Mucosa of rectum (tissue), 2 donors: Measurements from ENCODE around the gene ATP6V0D1.
A peak's percentile ranks its signal among the peaks of the same experiment; 100 is the strongest.

Experiments
- H3K27ac ChIP-seq, 2 donors: one replicate each; pipeline ENCODE4 v1.7.0; 2013; ENCODE audit warnings: inconsistent platforms in 2 of 2, low read depth in 2 of 2, low read length in 2 of 2
- H3K27me3 ChIP-seq, 2 donors: one replicate each; pipeline ENCODE4 v1.7.0; 2013; ENCODE audit warnings: low read length in 2 of 2; ENCODE audit not compliant: control insufficient read depth in 2 of 2, insufficient read depth in 2 of 2
- H3K36me3 ChIP-seq, 2 donors: one replicate each; pipeline ENCODE4 v1.7.0; 2013; ENCODE audit warnings: low read length in 2 of 2; ENCODE audit not compliant: control insufficient read depth in 2 of 2, insufficient read depth in 2 of 2
- H3K4me1 ChIP-seq, 2 donors: one replicate each; pipeline ENCODE4 v1.7.0; 2013; ENCODE audit warnings: low read length in 2 of 2, mild to moderate bottlenecking in 1 of 2; ENCODE audit not compliant: control insufficient read depth in 2 of 2, insufficient read depth in 2 of 2
- H3K4me3 ChIP-seq, 2 donors: one replicate each; pipeline ENCODE4 v1.7.0; 2013; ENCODE audit warnings: low read length in 2 of 2
- H3K9ac ChIP-seq, 2 donors: one replicate each; pipeline ENCODE4 v1.7.0; 2013; ENCODE audit warnings: low read length in 2 of 2, low read depth in 1 of 2, mild to moderate bottlenecking in 1 of 2
- H3K9me3 ChIP-seq, 2 donors: one replicate each; pipeline ENCODE4 v1.7.0; 2013; ENCODE audit warnings: low read length in 2 of 2; ENCODE audit not compliant: control insufficient read depth in 2 of 2
- donor health status: healthy.
- donor health status: Normal muscosa, but diverticular disease.

ATP6V0D1 gene

DNA sequence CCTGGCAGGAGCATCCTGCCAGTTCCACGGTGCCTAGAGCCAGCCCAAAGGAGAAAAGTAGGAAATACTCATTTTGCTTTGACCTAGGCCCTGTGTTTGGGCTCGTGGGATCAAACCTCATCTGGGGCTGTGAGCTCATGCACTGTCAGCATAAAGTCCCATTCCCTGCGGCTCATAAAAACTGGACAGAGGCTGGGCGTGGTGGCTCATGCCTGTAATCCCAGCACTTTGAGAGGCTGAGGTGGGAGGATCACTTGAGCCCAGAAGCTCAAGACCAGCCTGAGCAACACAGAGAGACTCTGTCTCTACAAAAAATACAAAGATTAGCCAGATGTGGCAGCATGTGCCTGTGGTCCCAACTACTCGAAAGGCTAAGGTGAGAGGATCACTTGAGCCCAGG, 17.9 kb downstream of the ATP6V0D1 start:
- peak overlapping the region in 1 of 2 donors; percentile 48 for H3K4me3 ChIP-seq
- H3K27ac ChIP-seq: peak overlapping the region; percentile 97 to 100
- H3K36me3 ChIP-seq: peaks cover 0 to 6% of the 10 kb centered on the region in 2 donors
- H3K9me3 ChIP-seq: no peaks in the 10 kb centered on the region
- no peaks in the 10 kb centered on the region for H3K27me3 ChIP-seq
- H3K9ac ChIP-seq: peak overlapping the region; percentile 77 to 92
- peaks cover 72 to 73% of the 10 kb centered on the region in 2 donors for H3K4me1 ChIP-seq

DNA sequence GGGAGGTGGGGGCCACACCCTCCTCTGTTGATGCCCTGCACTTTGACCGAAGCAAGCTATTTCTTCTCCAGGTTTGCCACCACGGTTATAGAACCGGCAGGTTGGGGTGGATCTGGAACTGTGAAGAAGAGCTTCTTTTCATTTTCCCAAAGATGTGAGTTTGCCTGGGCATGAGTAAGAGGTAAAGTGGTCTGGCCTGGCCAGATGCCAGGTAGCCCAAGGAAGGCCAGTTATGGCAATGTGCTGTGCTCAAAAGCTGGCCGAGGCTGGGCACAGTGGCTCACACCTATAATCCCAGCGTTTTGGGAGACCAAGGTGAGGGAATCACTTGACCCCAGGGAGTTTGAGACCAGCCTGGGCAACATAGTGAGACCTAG, 18.7 kb downstream of the ATP6V0D1 start:
- Histone ChIP-seq H3K27ac (peak overlapping the region; percentile 97 to 100), H3K9ac (peak overlapping the region; percentile 77 to 92), H3K4me1 (peaks cover 79 to 80% of the 10 kb centered on the region in 2 donors), H3K9me3 (no peaks in the 10 kb centered on the region), H3K4me3 (peak overlapping the region; percentile 8 to 48), H3K36me3 (peaks cover 0 to 6% of the 10 kb centered on the region in 2 donors), H3K27me3 (no peaks in the 10 kb centered on the region)

DNA sequence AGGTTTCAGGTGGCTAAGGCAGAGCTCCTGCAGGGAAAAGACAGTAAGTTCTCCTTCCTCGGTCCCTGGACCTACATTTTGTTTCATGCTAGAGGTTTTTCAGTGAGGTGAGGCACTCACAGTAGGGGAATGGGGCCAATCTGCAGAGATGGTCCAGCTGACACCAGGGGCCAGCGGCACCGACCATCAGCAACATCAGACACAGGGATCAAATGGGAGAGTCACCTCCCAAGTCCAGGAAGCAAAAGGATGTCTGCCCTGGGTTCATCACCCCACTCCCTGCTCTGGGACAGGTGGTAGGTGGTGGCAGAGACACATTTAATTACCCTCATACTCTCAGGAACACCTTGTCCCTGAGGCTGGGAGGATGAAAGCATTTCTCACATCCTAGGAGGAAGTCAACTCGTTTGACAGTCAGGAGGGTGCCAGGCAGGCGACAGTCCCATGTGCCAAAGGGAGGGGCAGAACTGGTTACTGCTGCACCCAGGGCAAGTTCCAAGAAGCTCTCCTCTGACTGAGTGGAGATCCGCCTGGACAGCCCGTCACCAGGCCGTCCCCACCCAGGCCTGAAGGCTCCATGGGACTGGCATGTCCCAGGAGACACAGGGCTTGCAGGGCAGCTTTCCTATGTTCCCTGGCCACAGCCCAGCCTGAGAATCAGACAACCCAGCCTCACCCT, 19.2 kb downstream of the ATP6V0D1 start:
- Histone ChIP-seq H3K9me3 (no peaks in the 10 kb centered on the region), H3K9ac (peak overlapping the region; percentile 90 to 92), H3K27me3 (no peaks in the 10 kb centered on the region), H3K4me1 (peaks cover 84 to 86% of the 10 kb centered on the region in 2 donors), H3K4me3 (peak overlapping the region; percentile 19 to 55), H3K27ac (peak overlapping the region; percentile 98 to 100), H3K36me3 (peaks cover 0 to 6% of the 10 kb centered on the region in 2 donors)

DNA sequence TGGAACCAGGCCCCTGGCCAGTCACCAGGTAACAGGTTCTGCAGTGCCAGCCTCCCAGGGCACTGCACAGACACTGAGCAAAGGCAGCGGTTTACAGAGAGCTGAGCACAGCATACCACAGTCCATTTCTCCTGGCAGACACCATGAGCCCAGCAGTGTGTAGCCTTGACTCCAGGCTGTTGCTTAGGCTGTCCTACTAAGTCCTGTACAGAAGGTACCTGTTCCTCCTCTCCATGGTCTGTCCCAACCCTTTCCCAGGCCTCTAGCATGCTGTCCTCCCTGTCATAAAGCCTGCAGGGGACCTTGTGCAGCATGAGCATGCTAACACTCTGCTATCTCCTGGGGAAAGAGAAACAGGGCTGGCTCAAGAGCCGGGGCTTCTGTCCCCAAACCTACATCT, 20.0 kb downstream of the ATP6V0D1 start:
- Histone ChIP-seq H3K4me3 (peak overlapping the region; percentile 5 to 55), H3K9me3 (no peaks in the 10 kb centered on the region), H3K27me3 (no peaks in the 10 kb centered on the region), H3K27ac (peak overlapping the region; percentile 97 to 98), H3K4me1 (peaks cover 90 to 92% of the 10 kb centered on the region in 2 donors), H3K9ac (peak overlapping the region; percentile 90 to 92), H3K36me3 (peaks cover 0 to 6% of the 10 kb centered on the region in 2 donors)

DNA sequence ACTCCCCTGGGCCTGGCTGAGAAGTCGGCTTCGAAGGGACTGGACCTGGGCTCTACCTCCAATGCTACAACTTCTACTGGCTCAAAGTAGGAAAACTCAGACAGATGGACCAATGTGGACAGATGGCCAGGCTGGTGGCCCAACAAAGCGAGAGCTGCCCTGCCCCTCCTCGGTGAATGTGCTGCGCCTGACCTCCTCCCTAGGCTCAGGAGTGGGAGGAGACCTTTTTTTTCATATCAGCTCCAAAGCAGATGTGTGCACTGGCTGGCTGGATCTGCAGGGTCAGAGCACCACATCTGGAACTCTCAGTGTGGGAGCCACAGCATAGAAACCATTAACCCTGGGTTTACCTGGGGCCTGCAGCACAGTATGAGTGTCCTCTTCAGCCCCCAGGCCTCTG, 20.8 kb downstream of the ATP6V0D1 start:
- Histone ChIP-seq H3K36me3 (peaks cover 5 to 6% of the 10 kb centered on the region in 2 donors), H3K4me3 (peak overlapping the region in 1 of 2 donors; percentile 38), H3K27ac (peak overlapping the region; percentile 97 to 98), H3K4me1 (peaks cover 82 to 91% of the 10 kb centered on the region in 2 donors), H3K9ac (peak overlapping the region; percentile 90 to 92), H3K9me3 (no peaks in the 10 kb centered on the region), H3K27me3 (no peaks in the 10 kb centered on the region)

GRCh38 chr16:67459861-67460150, 21.2 kb downstream of the ATP6V0D1 start:
- H3K9me3 ChIP-seq: no peaks in the 10 kb centered on the region
- peaks cover 78 to 90% of the 10 kb centered on the region in 2 donors for H3K4me1 ChIP-seq
- H3K27me3 ChIP-seq: no peaks in the 10 kb centered on the region
- H3K9ac ChIP-seq: peak overlapping the region; percentile 90 to 92
- peak overlapping the region; percentile 4 to 38 for H3K4me3 ChIP-seq
- H3K36me3 ChIP-seq: peaks cover 6% of the 10 kb centered on the region in 2 donors
- H3K27ac ChIP-seq: peak overlapping the region; percentile 97 to 98

- peaks cover 6% of the 10 kb centered on the region in 2 donors for H3K36me3 ChIP-seq
- peak overlapping the region; percentile 72 to 75 for H3K4me3 ChIP-seq
- H3K9me3 ChIP-seq: no peaks in the 10 kb centered on the region
- H3K27me3 ChIP-seq: no peaks in the 10 kb centered on the region
- H3K27ac ChIP-seq: peak overlapping the region; percentile 97 to 98
- H3K4me1 ChIP-seq: peaks cover 73 to 87% of the 10 kb centered on the region in 2 donors
- peak overlapping the region; percentile 90 to 92 for H3K9ac ChIP-seq
These were observed 21.7 kb downstream of the ATP6V0D1 start for GRCh38 chr16:67459066-67459860.

GRCh38 chr16:67458121-67458641, 22.8 kb downstream of the ATP6V0D1 start:
- Histone ChIP-seq H3K27me3 (no peaks in the 10 kb centered on the region), H3K36me3 (peaks cover 8 to 9% of the 10 kb centered on the region in 2 donors), H3K27ac (peak overlapping the region; percentile 97 to 98), H3K9ac (peak overlapping the region; percentile 90 to 92), H3K4me1 (peaks cover 69 to 84% of the 10 kb centered on the region in 2 donors), H3K4me3 (peak overlapping the region; percentile 72 to 75), H3K9me3 (no peaks in the 10 kb centered on the region)

GRCh38 chr16:67457611-67458010, 23.3 kb downstream of the ATP6V0D1 start:
- Histone ChIP-seq H3K4me3 (peak overlapping the region; percentile 72 to 75), H3K36me3 (peaks cover 13 to 14% of the 10 kb centered on the region in 2 donors), H3K27me3 (no peaks in the 10 kb centered on the region), H3K9me3 (no peaks in the 10 kb centered on the region), H3K9ac (peak overlapping the region; percentile 90 to 92), H3K27ac (peak overlapping the region; percentile 97 to 98), H3K4me1 (peaks cover 68 to 85% of the 10 kb centered on the region in 2 donors)
